Endothelial cell of umbilical vein (primary cell): ENCODE results near the gene SPTBN5. TPM values are rescaled to one million over a fixed set of nuclear protein-coding genes. Genes with fewer than 3 reads are reported as not detected.
A peak's percentile ranks its signal among the peaks of the same experiment; 100 is the strongest.

Experiments used
- BruUV-seq: library from RNA; stranded (reverse); fragments of 400-500 nt; replicated peaks from 2 replicates; lab custom pipeline; 2021; lab: Mats Ljungman, UMichigan
- CTCF ChIA-PET: fragments of 300-600, 350-600 bp; sonication (Branson Sonifier 250); formaldehyde crosslinking; loops from one replicate; lab custom pipeline; 2021; ENCODE audit warnings: antibody characterized with exemption, inconsistent platforms; lab: Charles Lee
- POLR2A ChIA-PET: fragments of 300-600, 350-600 bp; sonication (Branson Sonifier 250); formaldehyde crosslinking; loops from one replicate; lab custom pipeline; 2021; ENCODE audit warnings: antibody characterized with exemption, inconsistent platforms; lab: Charles Lee
- DNase-seq: peaks from one replicate; pipeline ENCODE4 v3.0.0-alpha.2; 2011; ENCODE audit warnings: low read depth, low spot score
- FAIRE-seq: peaks from 2 replicates; lab custom pipeline; 2011; peaks lifted over from hg19 to GRCh38; lab: Jason Lieb, UNC
- H2AFZ ChIP-seq: 2 replicates; pipeline ENCODE4 v1.6.0; 2012; ENCODE audit warnings: low read depth, low read length, control low read depth, inconsistent platforms
- H3K27ac ChIP-seq: 2 replicates; pipeline ENCODE4 v1.5.1; 2011; ENCODE audit warnings: low read depth, mild to moderate bottlenecking, control low read depth, low read length, moderate library complexity; ENCODE audit not compliant: insufficient read depth
- H3K27me3 ChIP-seq, 2 experiments: 2 replicates each; pipeline versions ENCODE4 v1.6.0 to v1.6.1; 2011; ENCODE audit warnings: low read length in 2 of 2, mixed read lengths in 1 of 2; ENCODE audit not compliant: control insufficient read depth in 2 of 2, insufficient read depth in 2 of 2
- H3K36me3 ChIP-seq, 2 experiments: 2 replicates in 1 of 2; 3 replicates in 1 of 2; pipeline ENCODE4 v1.5.1; 2011; ENCODE audit warnings: low read length in 2 of 2, mild to moderate bottlenecking in 1 of 2, moderate library complexity in 1 of 2; ENCODE audit not compliant: control insufficient read depth in 2 of 2, insufficient read depth in 2 of 2; ENCODE audit errors: extremely low read depth in 1 of 2
- H3K4me1 ChIP-seq: 3 replicates; pipeline ENCODE4 v1.5.1; 2011; ENCODE audit warnings: mild to moderate bottlenecking, low read length; ENCODE audit not compliant: control insufficient read depth, insufficient read depth; ENCODE audit errors: extremely low read depth
- H3K4me2 ChIP-seq: 2 replicates; pipeline ENCODE4 v1.6.1; 2011; ENCODE audit warnings: low read length, control low read depth, mixed read lengths; ENCODE audit not compliant: insufficient read depth
- H3K4me3 ChIP-seq, 3 experiments: fragments of 200-600 bp in 1 of 3; sonication (generic), shearing (Covaris generic) in 1 of 3; replicated peaks in 1 of 3; 2 replicates each; pipeline ENCODE4 v1.5.1; 2011 to 2016; ENCODE audit warnings: control low read depth in 3 of 3, low read length in 3 of 3, mild to moderate bottlenecking in 2 of 3, inconsistent platforms in 1 of 3, low read depth in 1 of 3, moderate library complexity in 1 of 3; ENCODE audit not compliant: insufficient read depth in 1 of 3
- H3K79me2 ChIP-seq: 2 replicates; pipeline ENCODE4 v1.6.0; 2012; ENCODE audit warnings: low read length, inconsistent platforms; ENCODE audit not compliant: control insufficient read depth, insufficient read depth
- H3K9ac ChIP-seq: replicated peaks from 2 replicates; pipeline ENCODE3; 2011; ENCODE audit warnings: low read length, control low read depth; ENCODE audit not compliant: insufficient read depth; ENCODE audit errors: extremely low read depth
- H3K9me1 ChIP-seq: replicated peaks from 3 replicates; pipeline ENCODE4 v1.6.0; 2011; ENCODE audit warnings: mild to moderate bottlenecking, low read length; ENCODE audit not compliant: control insufficient read depth, insufficient read depth; ENCODE audit errors: extremely low read depth
- H3K9me3 ChIP-seq: replicated peaks from 2 replicates; pipeline ENCODE4 v1.5.1; 2012; ENCODE audit warnings: low read length, inconsistent platforms; ENCODE audit not compliant: control insufficient read depth, insufficient read depth
- H4K20me1 ChIP-seq: replicated peaks from 2 replicates; pipeline ENCODE3; 2011; ENCODE audit warnings: mild to moderate bottlenecking, low read length; ENCODE audit not compliant: control insufficient read depth, insufficient read depth; ENCODE audit errors: extremely low read depth
- CTCF ChIP-seq, 2 donors: IDR thresholded peaks; 1 replicate in 1 of 2; 2 replicates in 1 of 2; pipeline ENCODE4 v1.5.1; 2011; ENCODE audit warnings: low read length in 2 of 2, mild to moderate bottlenecking in 2 of 2, moderate library complexity in 2 of 2, control low read depth in 1 of 2, inconsistent platforms in 1 of 2, low read depth in 1 of 2; ENCODE audit not compliant: insufficient read depth in 1 of 2; ENCODE audit errors: extremely low read depth in 1 of 2
- EZH2 ChIP-seq: IDR thresholded peaks from 2 replicates; pipeline ENCODE4 v1.6.1; 2012; ENCODE audit warnings: borderline replicate concordance, low read depth, mild to moderate bottlenecking, moderate library complexity, low read length, inconsistent platforms; ENCODE audit not compliant: severe bottlenecking
- FOS ChIP-seq: IDR thresholded peaks from 2 replicates; pipeline ENCODE4 v1.6.1; 2011; ENCODE audit warnings: mild to moderate bottlenecking, low read length, moderate library complexity, borderline replicate concordance; ENCODE audit not compliant: insufficient read depth
- GATA2 ChIP-seq: IDR thresholded peaks from 2 replicates; pipeline ENCODE4 v1.7.0; 2011; ENCODE audit warnings: low read depth, mild to moderate bottlenecking, moderate library complexity, mixed read lengths, low read length; ENCODE audit not compliant: insufficient read length, insufficient read depth
- JUN ChIP-seq: IDR thresholded peaks from 2 replicates; pipeline ENCODE4 v1.6.1; 2011; ENCODE audit warnings: borderline replicate concordance, low read depth; ENCODE audit not compliant: insufficient read length, insufficient read depth
- MAX ChIP-seq: IDR thresholded peaks from 2 replicates; pipeline ENCODE4 v1.6.1; 2011; ENCODE audit not compliant: insufficient read depth, insufficient read length
- MYC ChIP-seq: IDR thresholded peaks from one replicate; pipeline ENCODE4 v1.6.1; 2011; ENCODE audit warnings: mild to moderate bottlenecking, low read depth, low read length
- POLR2A ChIP-seq: IDR thresholded peaks from 2 replicates; pipeline ENCODE4 v1.6.1; 2012; ENCODE audit warnings: low read depth, mild to moderate bottlenecking, control low read depth, low read length
- POLR2AphosphoS5 ChIP-seq: IDR thresholded peaks from 2 replicates; pipeline ENCODE4 v1.6.1; 2012; ENCODE audit warnings: low read depth, mild to moderate bottlenecking, control low read depth, low read length, moderate library complexity; ENCODE audit not compliant: insufficient read depth
- dilution Hi-C: fragments of 300-500 bp; cut with MboI; formaldehyde crosslinking; loops from one replicate; pipeline ENCODE4 v1.15.0; 2019; ENCODE audit warnings: low sequenced_read_pairs; ENCODE audit not compliant: extremely low pct_ligation_motif_present
- intact Hi-C: fragments of 100-400 bp; cut with micrococcal nuclease; formaldehyde crosslinking; loops from one replicate; pipeline ENCODE4 v1.10.0; 2022
- polyA plus RNA-seq, 4 experiments: library from polyadenylated mRNA; depleted of rRNA in 3 of 4; stranded (reverse) in 3 of 4; unstranded in 1 of 4; fragments of >200 nt; gene quantifications; 2 replicates each; pipeline versions ENCODE4 v1.2.1 to v1.2.3, GENCODE V29; 2011 to 2012; ENCODE audit warnings: missing spikeins in 1 of 4
- total RNA-seq: library from RNA; stranded (reverse); gene quantifications from 2 replicates; pipeline ENCODE4 v1.2.3, GENCODE V29; 2021

The SPTBN5 gene
- total and polyA plus RNA-seq, 2 donors (not counting 3 experiments of a cell fraction or from before 2014, with no cell fraction given) = 12.0 to 19.0 TPM

GRCh38 chr15:41857316-41857715 is 36.5 kb downstream of the SPTBN5 start:
- TF ChIP-seq POLR2A (no peak), CTCF (IDR thresholded peaks at IDR 0.05; ENCODE audit: extremely low read depth in 1 of 2, insufficient read depth in 1 of 2, low read depth in 1 of 2, low read length in 2 of 2) (no peak)
- POLR2A ChIA-PET = no interaction called here
- DNase-seq = no peak

GRCh38 chr15:41856716-41857115 is 37.1 kb downstream of the SPTBN5 start:
- H3K27me3 ChIP-seq = no peaks in the 10 kb centered on the region
- dilution Hi-C loops = no loop called here
- intact Hi-C loops = no loop called here
- no peaks in the 10 kb centered on the region for H4K20me1 ChIP-seq
- no peak for FAIRE-seq
- H3K4me3 ChIP-seq = no peak overlapping the region
- peaks cover 5 to 41% of the 10 kb centered on the region in 2 experiments for H3K36me3 ChIP-seq
- no peak overlapping the region for H2AFZ ChIP-seq
- H3K9ac ChIP-seq = no peak overlapping the region
- H3K27ac ChIP-seq = no peak overlapping the region
- DNase-seq = no peak
- H3K9me1 ChIP-seq = no peaks in the 10 kb centered on the region
- TF ChIP-seq FOS (no peak), EZH2 (no peak), POLR2AphosphoS5 (no peak), MYC (no peak), MAX (no peak), CTCF (IDR thresholded peaks at IDR 0.05; ENCODE audit: extremely low read depth in 1 of 2, insufficient read depth in 1 of 2, low read depth in 1 of 2, low read length in 2 of 2) (no peak), POLR2A (no peak), GATA2 (no peak), JUN (no peak)
- H3K9me3 ChIP-seq = no peaks in the 10 kb centered on the region
- ChIA-PET POLR2A (no interaction called here), CTCF (interaction anchor here (2.0 kb wide), 1 partner anchor 48 kb away, joined by 6 read pairs; no protein-coding TSS in a partner anchor)
- BruUV-seq = TSS peak; percentile 12
- no peak overlapping the region for H3K4me2 ChIP-seq
- H3K4me1 ChIP-seq = no peaks in the 10 kb centered on the region
- H3K79me2 ChIP-seq = no peaks in the 10 kb centered on the region

More at GRCh38 chr15:41857316-41857715, 36.5 kb downstream of the SPTBN5 start:
- no TSS peak for BruUV-seq
- dilution Hi-C loops = no loop called here
- Histone ChIP-seq H3K36me3 (peaks cover 5 to 44% of the 10 kb centered on the region in 2 experiments), H3K9me1 (no peaks in the 10 kb centered on the region), H3K4me2 (no peak overlapping the region), H3K27me3 (no peaks in the 10 kb centered on the region), H3K4me3 (no peak overlapping the region), H3K9ac (no peak overlapping the region), H3K79me2 (no peaks in the 10 kb centered on the region), H3K4me1 (no peaks in the 10 kb centered on the region), H3K9me3 (no peaks in the 10 kb centered on the region), H2AFZ (no peak overlapping the region), H4K20me1 (no peaks in the 10 kb centered on the region), H3K27ac (no peak overlapping the region)
- intact Hi-C loops = no loop called here
- CTCF ChIA-PET = interaction anchor here (0.9 to 2.0 kb wide), 2 partner anchors 19 to 47 kb away, joined by 3 to 6 read pairs; no protein-coding TSS in a partner anchor
- no peak for FAIRE-seq
